AG04450 (cell line): ENCODE measurements around the gene ATP7A. TPM values are rescaled to one million over a fixed set of nuclear protein-coding genes. Genes with fewer than 3 reads are reported as not detected.
A peak's percentile ranks its signal among the peaks of the same experiment; 100 is the strongest.
"Not testable (repeated sequence)": the region's sequence is repeated elsewhere in the genome, so short reads cannot be mapped to it uniquely, and the experiment has no call there.

Experiments
- CTCF ChIA-PET: fragments of 300-600, 350-600 bp; formaldehyde crosslinking; extraction: SDS; loops from one replicate; lab custom pipeline; 2022; ENCODE audit warnings: antibody characterized with exemption, inconsistent platforms; lab: Charles Lee
- POLR2A ChIA-PET: fragments of 350-600 bp; formaldehyde crosslinking; extraction: SDS; loops from one replicate; lab custom pipeline; 2021; ENCODE audit warnings: antibody characterized with exemption, inconsistent platforms; lab: Yijun Ruan, JAX
- DNase-seq: peaks from one replicate; pipeline ENCODE4 v3.0.0-alpha.2; 2011; ENCODE audit warnings: low read depth, low spot score
- H3K27ac ChIP-seq: one replicate; pipeline ENCODE4 v1.5.1; 2012; ENCODE audit warnings: low read depth, low read length, control low read depth
- H3K27me3 ChIP-seq: one replicate; pipeline ENCODE4 v1.6.0; 2012; ENCODE audit warnings: low read length; ENCODE audit not compliant: control insufficient read depth, insufficient read depth
- H3K4me3 ChIP-seq: 2 replicates; pipeline ENCODE4 v1.5.1; 2011; ENCODE audit warnings: mild to moderate bottlenecking, low read depth, low read length, control low read depth
- H3K9me3 ChIP-seq: 2 replicates; pipeline ENCODE4 v1.5.1; 2012; ENCODE audit warnings: low read length; ENCODE audit not compliant: control insufficient read depth, insufficient read depth
- CTCF ChIP-seq: IDR thresholded peaks from 2 replicates; pipeline ENCODE4 v1.5.1; 2011; ENCODE audit warnings: low read depth, low read length, control low read depth, inconsistent platforms
- polyA plus RNA-seq: library from polyadenylated mRNA; depleted of rRNA; stranded (reverse); fragments of >200 nt; gene quantifications from 2 replicates; pipeline ENCODE4 v1.2.3, GENCODE V29; 2011

ATP7A gene
- polyA plus RNA-seq, 1 experiment, result 18.5 TPM

DNA sequence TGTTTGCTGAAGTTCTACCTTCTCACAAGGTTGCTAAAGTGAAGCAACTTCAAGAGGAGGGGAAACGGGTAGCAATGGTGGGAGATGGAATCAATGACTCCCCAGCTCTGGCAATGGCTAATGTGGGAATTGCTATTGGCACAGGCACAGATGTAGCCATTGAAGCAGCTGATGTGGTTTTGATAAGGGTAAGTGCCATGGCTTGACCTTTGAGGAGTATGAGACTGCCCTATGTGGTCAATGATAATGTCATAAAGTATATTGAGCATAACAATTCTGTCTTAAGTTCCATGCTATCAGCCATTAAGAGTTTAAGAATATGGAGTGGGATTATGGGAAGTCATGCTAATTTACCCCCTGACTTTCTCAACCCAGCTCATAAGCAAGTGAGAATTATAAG lies 132.1 kb downstream of the ATP7A start:
- no peak for TF ChIP-seq CTCF
- Histone ChIP-seq H3K27me3 (no peaks in the 10 kb centered on the region), H3K4me3 (no peak overlapping the region), H3K27ac (no peak overlapping the region), H3K9me3 (no peaks in the 10 kb centered on the region)
- no peak for DNase-seq
- ChIA-PET CTCF (no interaction called here), POLR2A (no interaction called here)

DNA sequence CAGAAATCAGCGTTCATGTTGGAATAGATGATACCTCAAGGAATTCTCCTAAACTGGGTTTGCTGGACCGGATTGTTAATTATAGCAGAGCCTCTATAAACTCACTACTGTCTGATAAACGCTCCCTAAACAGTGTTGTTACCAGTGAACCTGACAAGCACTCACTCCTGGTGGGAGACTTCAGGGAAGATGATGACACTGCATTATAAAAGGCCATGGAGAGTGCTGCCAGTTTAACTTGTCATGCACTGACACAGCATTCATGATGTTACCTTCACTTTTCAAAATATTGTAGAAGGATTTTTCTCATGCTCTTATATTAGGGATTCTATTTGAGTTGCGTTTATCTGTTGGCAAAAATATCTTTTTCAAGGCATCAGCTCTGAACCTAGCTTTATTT lies 135.9 kb downstream of the ATP7A start:
- no peak for TF ChIP-seq CTCF
- DNase-seq, result no peak
- H3K9me3 ChIP-seq, result no peaks in the 10 kb centered on the region
- no peak overlapping the region for H3K4me3 ChIP-seq
- ChIA-PET CTCF (no interaction called here), POLR2A (no interaction called here)
- no peak overlapping the region for H3K27ac ChIP-seq
- no peaks in the 10 kb centered on the region for H3K27me3 ChIP-seq

GRCh38 chrX:78048052-78048451 lies 137.6 kb downstream of the ATP7A start:
- no peak for DNase-seq
- Histone ChIP-seq H3K27me3 (no peaks in the 10 kb centered on the region), H3K9me3 (no peaks in the 10 kb centered on the region), H3K27ac (no peak overlapping the region), H3K4me3 (no peak overlapping the region)
- no peak for TF ChIP-seq CTCF
- ChIA-PET CTCF (interaction anchor here (1.5 kb wide), 1 partner anchor 23 kb away, joined by 4 read pairs; no protein-coding TSS in a partner anchor), POLR2A (no interaction called here)

DNA sequence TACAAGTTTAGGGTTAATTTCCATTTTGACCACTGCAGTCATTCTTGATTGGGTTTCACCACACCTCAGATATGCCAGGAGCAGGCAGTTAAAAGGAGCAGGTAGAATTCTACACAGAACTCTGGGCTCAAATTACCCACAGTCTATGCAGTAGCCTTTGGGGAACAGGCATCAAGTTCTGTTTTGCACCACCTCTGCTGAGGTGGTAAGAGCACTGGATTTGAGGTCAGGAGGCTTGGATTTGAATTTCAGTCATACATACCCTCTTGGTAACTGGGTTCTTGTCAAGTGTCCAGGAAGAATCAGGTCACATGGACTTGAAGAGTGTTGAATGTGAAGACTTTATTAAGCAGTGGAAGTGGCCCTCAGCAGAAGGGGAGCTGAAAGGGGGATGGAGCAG lies 153.2 kb downstream of the ATP7A start:
- CTCF ChIA-PET, result no interaction called here

GRCh38 chrX:78064152-78064551 lies 153.7 kb downstream of the ATP7A start:
- Histone ChIP-seq H3K27me3 (no peaks in the 10 kb centered on the region), H3K4me3 (no peak overlapping the region), H3K9me3 (no peaks in the 10 kb centered on the region; the same call in 1 of the 2 replicates), H3K27ac (no peak overlapping the region)
- no peak for DNase-seq
- no peak for TF ChIP-seq CTCF
- CTCF ChIA-PET, result no interaction called here
- POLR2A ChIA-PET, result no interaction called here

More for the DNA sequence above, 153.2 kb downstream of the ATP7A start:
- H3K27ac ChIP-seq, result no peak overlapping the region
- TF ChIP-seq CTCF, result no peak
- no peak overlapping the region for H3K4me3 ChIP-seq
- no peak for DNase-seq
- no peaks in the 10 kb centered on the region for H3K27me3 ChIP-seq
- POLR2A ChIA-PET, result no interaction called here
- H3K9me3 ChIP-seq, result no peaks in the 10 kb centered on the region

GRCh38 chrX:78064698-78065601 lies 154.5 kb downstream of the ATP7A start:
- ChIA-PET CTCF (interaction anchor here (0.9 kb wide), 1 partner anchor 40 kb away, joined by 3 read pairs; no protein-coding TSS in a partner anchor), POLR2A (interaction anchor here (0.6 to 0.9 kb wide), 2 partner anchors 39 to 109 kb away, joined by 3 to 4 read pairs; partner anchors contain the start of gene PGK1)
- not testable (repeated sequence) for H3K27me3 ChIP-seq, H3K9me3 ChIP-seq, H3K4me3 ChIP-seq
- DNase-seq, result peak; percentile 54
- H3K27ac ChIP-seq, result peak overlapping the region; percentile 91
